PC-9 (cell line): ENCODE data around the gene PTCD2.

Experiments
- CTCF ChIP-seq: fragments of 200-600 bp; sonication (generic); conservative IDR thresholded peaks from 2 replicates; pipeline ENCODE4 v1.6.1; 2017; ENCODE audit warnings: mixed run types, antibody characterized with exemption, mild to moderate bottlenecking, moderate library complexity
- EZH2 ChIP-seq: fragments of 200-600 bp; sonication (generic); IDR thresholded peaks from 2 replicates; pipeline ENCODE4 v1.8.0; 2017; ENCODE audit warnings: antibody characterized with exemption, low read depth

GRCh38 chr5:72352616-72353015, 32.4 kb downstream of the PTCD2 start:
- TF ChIP-seq CTCF: no peak
- TF ChIP-seq EZH2: no peak
